H1 (cell line): ENCODE data around the gene NFATC4. TPM values are rescaled to one million over a fixed set of nuclear protein-coding genes. Genes with fewer than 3 reads are reported as not detected.

Experiments
- CTCF ChIA-PET: fragments of 300-600 bp; sonication (Branson Sonifier 250); formaldehyde crosslinking; loops from one replicate; lab custom pipeline; 2021; ENCODE audit not compliant: partially characterized antibody; lab: Charles Lee
- POLR2A ChIA-PET: fragments of 300-600 bp; sonication (Branson Sonifier 250); formaldehyde crosslinking; loops from one replicate; lab custom pipeline; 2021; ENCODE audit warnings: inconsistent platforms; ENCODE audit not compliant: partially characterized antibody; lab: Charles Lee
- DNase-seq, 2 experiments: peaks; one replicate each; pipeline versions ENCODE4 v3.0.0 to v3.0.0-alpha.2; 2010 to 2022; ENCODE audit warnings: low spot score in 2 of 2, low read depth in 1 of 2, mixed read lengths in 1 of 2
- FAIRE-seq: peaks from 2 replicates; lab custom pipeline; 2011; peaks lifted over from hg19 to GRCh38; lab: Jason Lieb, UNC
- H2AFZ ChIP-seq: 2 replicates; pipeline ENCODE4 v1.8.1; 2012; ENCODE audit warnings: low read length, inconsistent platforms
- H2AK5ac ChIP-seq: 2 replicates; pipeline ENCODE4 v1.6.1; 2013; ENCODE audit warnings: low read depth, low read length
- H2BK120ac ChIP-seq: replicated peaks from 2 replicates; pipeline ENCODE3; 2013; ENCODE audit warnings: low read depth, low read length, inconsistent platforms
- H2BK12ac ChIP-seq: 2 replicates; pipeline ENCODE4 v1.6.1; 2013; ENCODE audit warnings: low read depth, low read length
- H2BK15ac ChIP-seq: 2 replicates; pipeline ENCODE4 v1.6.1; 2013; ENCODE audit warnings: low read length
- H2BK20ac ChIP-seq: 2 replicates; pipeline ENCODE4 v1.6.1; 2013; ENCODE audit warnings: low read length
- H2BK5ac ChIP-seq: 2 replicates; pipeline ENCODE4 v1.6.1; 2013; ENCODE audit warnings: low read depth, low read length
- H3K14ac ChIP-seq: 2 replicates; pipeline ENCODE4 v1.6.1; 2013; ENCODE audit warnings: inconsistent platforms; ENCODE audit not compliant: insufficient read length
- H3K18ac ChIP-seq: 2 replicates; pipeline ENCODE4 v1.6.1; 2013; ENCODE audit warnings: low read length; ENCODE audit errors: extremely low read depth
- H3K23ac ChIP-seq: 2 replicates; pipeline ENCODE4 v1.6.1; 2013; ENCODE audit warnings: inconsistent platforms; ENCODE audit not compliant: insufficient read length
- H3K23me2 ChIP-seq: 2 replicates; pipeline ENCODE4 v1.6.1; 2013; ENCODE audit warnings: low read depth, low read length
- H3K27ac ChIP-seq: 2 replicates; pipeline ENCODE4 v1.6.1; 2011; ENCODE audit warnings: low read depth, low read length, inconsistent platforms
- H3K27me3 ChIP-seq, 4 experiments: replicated peaks in 1 of 4; 1 replicate in 1 of 4; 2 replicates in 3 of 4; pipeline versions ENCODE4 v1.6.1 to v1.8.1; 2011 to 2013; ENCODE audit warnings: low read length in 3 of 4, mild to moderate bottlenecking in 3 of 4, inconsistent platforms in 2 of 4, mixed read lengths in 2 of 4, moderate library complexity in 1 of 4; ENCODE audit not compliant: control insufficient read depth in 3 of 4, insufficient read depth in 3 of 4; ENCODE audit errors: extremely low read depth in 1 of 4
- H3K36me3 ChIP-seq, 4 experiments: 2 replicates each; pipeline versions ENCODE4 v1.6.1 to v1.8.1; 2011 to 2013; ENCODE audit warnings: mild to moderate bottlenecking in 4 of 4, low read length in 3 of 4, moderate library complexity in 2 of 4, control low read depth in 1 of 4, inconsistent platforms in 1 of 4; ENCODE audit not compliant: insufficient read depth in 4 of 4, control insufficient read depth in 2 of 4
- H3K4ac ChIP-seq: replicated peaks from 2 replicates; pipeline ENCODE3; 2013; ENCODE audit warnings: low read length, low read depth, mixed read lengths, inconsistent platforms; ENCODE audit not compliant: insufficient read length
- H3K4me1 ChIP-seq, 4 experiments: replicated peaks in 1 of 4; 1 replicate in 1 of 4; 2 replicates in 3 of 4; pipeline versions ENCODE4 v1.6.1 to v1.8.1; 2011 to 2013; ENCODE audit warnings: low read length in 3 of 4, inconsistent platforms in 2 of 4, mixed read lengths in 1 of 4; ENCODE audit not compliant: insufficient read depth in 4 of 4, control insufficient read depth in 3 of 4
- H3K4me2 ChIP-seq, 2 experiments: 2 replicates each; pipeline versions ENCODE4 v1.6.1 to v1.8.1; 2011 to 2013; ENCODE audit warnings: low read depth in 2 of 2, low read length in 2 of 2, control low read depth in 1 of 2, inconsistent platforms in 1 of 2, mild to moderate bottlenecking in 1 of 2; ENCODE audit not compliant: insufficient read depth in 1 of 2
- H3K4me3 ChIP-seq, 4 experiments: fragments of 200-600, 300-600 bp in 1 of 4; sonication (generic), shearing (Covaris generic), sonication (Bioruptor Twin) in 1 of 4; 2 replicates each; pipeline versions ENCODE4 v1.5.1 to v1.8.1; 2011 to 2016; ENCODE audit warnings: low read length in 4 of 4, low read depth in 3 of 4, control low read depth in 2 of 4, inconsistent platforms in 2 of 4, mild to moderate bottlenecking in 2 of 4, mixed read lengths in 1 of 4, moderate library complexity in 1 of 4; ENCODE audit not compliant: insufficient read depth in 2 of 4; ENCODE audit errors: extremely low read depth in 1 of 4
- H3K56ac ChIP-seq: replicated peaks from 2 replicates; pipeline ENCODE3; 2013; ENCODE audit warnings: low read depth, mild to moderate bottlenecking, mixed read lengths, low read length, inconsistent platforms; ENCODE audit not compliant: insufficient read length
- H3K79me1 ChIP-seq: 2 replicates; pipeline ENCODE4 v1.6.1; 2013; ENCODE audit warnings: low read depth, low read length, control low read depth
- H3K79me2 ChIP-seq, 2 experiments: 2 replicates each; pipeline versions ENCODE4 v1.6.1 to v1.8.1; 2012 to 2013; ENCODE audit warnings: low read length in 2 of 2, mild to moderate bottlenecking in 2 of 2, inconsistent platforms in 1 of 2; ENCODE audit not compliant: insufficient read depth in 2 of 2, control insufficient read depth in 1 of 2
- H3K9ac ChIP-seq, 4 experiments: replicated peaks in 1 of 4; 1 replicate in 1 of 4; 2 replicates in 3 of 4; pipeline versions ENCODE4 v1.6.1 to v1.8.1; 2011 to 2013; ENCODE audit warnings: low read depth in 3 of 4, low read length in 3 of 4, control low read depth in 2 of 4, mild to moderate bottlenecking in 2 of 4, moderate library complexity in 2 of 4, inconsistent platforms in 1 of 4; ENCODE audit errors: extremely low read depth in 1 of 4
- H3K9me3 ChIP-seq, 2 experiments: 2 replicates each; pipeline versions ENCODE4 v1.6.1 to v1.8.1; 2012 to 2013; ENCODE audit warnings: mild to moderate bottlenecking in 2 of 2, moderate library complexity in 2 of 2, control low read depth in 1 of 2, inconsistent platforms in 1 of 2, low read depth in 1 of 2, low read length in 1 of 2, mixed read lengths in 1 of 2; ENCODE audit not compliant: insufficient read depth in 2 of 2
- H4K20me1 ChIP-seq, 2 experiments: replicated peaks in 1 of 2; 2 replicates each; pipeline versions ENCODE3 to v1.8.1; 2011 to 2013; ENCODE audit warnings: inconsistent platforms in 2 of 2, low read length in 2 of 2, mild to moderate bottlenecking in 1 of 2; ENCODE audit not compliant: insufficient read depth in 2 of 2, control insufficient read depth in 1 of 2
- H4K5ac ChIP-seq: 2 replicates; pipeline ENCODE4 v1.6.1; 2013; ENCODE audit warnings: low read length, low read depth, mixed read lengths, inconsistent platforms; ENCODE audit not compliant: insufficient read length
- H4K8ac ChIP-seq: 2 replicates; pipeline ENCODE4 v1.8.0; 2013; ENCODE audit warnings: mild to moderate bottlenecking, moderate library complexity, low read length, inconsistent platforms; ENCODE audit not compliant: insufficient read depth; ENCODE audit errors: extremely low read depth
- H4K91ac ChIP-seq: replicated peaks from 2 replicates; pipeline ENCODE3; 2013; ENCODE audit warnings: low read length, mixed read lengths, inconsistent platforms; ENCODE audit not compliant: insufficient read length
- BCL11A ChIP-seq, 2 experiments: IDR thresholded peaks; one replicate each; pipeline ENCODE4 v1.6.1; 2011; ENCODE audit warnings: low read depth in 2 of 2, low read length in 2 of 2, mild to moderate bottlenecking in 2 of 2
- NRF1 ChIP-seq: IDR thresholded peaks from 2 replicates; pipeline ENCODE4 v1.6.1; 2011; ENCODE audit warnings: mild to moderate bottlenecking, low read depth, low read length, improper control_type of control experiment
- POU5F1 ChIP-seq: IDR thresholded peaks from 2 replicates; pipeline ENCODE4 v1.6.1; 2011; ENCODE audit warnings: low read depth, mild to moderate bottlenecking, low read length, moderate library complexity
- RFX5 ChIP-seq: IDR thresholded peaks from 2 replicates; pipeline ENCODE4 v1.6.1; 2011; ENCODE audit warnings: low read depth, low read length, improper control_type of control experiment, borderline replicate concordance
- SIN3A ChIP-seq, 2 experiments: IDR thresholded peaks in 1 of 2; conservative IDR thresholded peaks in 1 of 2; 2 replicates each; pipeline ENCODE4 v1.6.1; 2011 to 2012; ENCODE audit warnings: low read length in 2 of 2, improper control_type of control experiment in 1 of 2, low read depth in 1 of 2, mild to moderate bottlenecking in 1 of 2
- SIX5 ChIP-seq: IDR thresholded peaks from 2 replicates; pipeline ENCODE4 v1.6.1; 2011; ENCODE audit warnings: mild to moderate bottlenecking, low read depth, low read length
- SRF ChIP-seq: IDR thresholded peaks from 2 replicates; pipeline ENCODE4 v1.6.1; 2011; ENCODE audit warnings: mild to moderate bottlenecking, low read depth, low read length, moderate library complexity
- TBP ChIP-seq: IDR thresholded peaks from 2 replicates; pipeline ENCODE4 v1.6.1; 2011; ENCODE audit warnings: low read depth, low read length, improper control_type of control experiment
- WGBS, 2 experiments: shearing (Covaris generic) in 1 of 2; methylation state at CpG; one replicate each; pipeline versions ENCODE4 v1.1.6 to v1.1.7; 2013 to 2015; ENCODE audit warnings: low lambda C conversion rate in 2 of 2, mixed read lengths in 2 of 2, inconsistent platforms in 1 of 2, low coverage in 1 of 2, missing lambda C conversion rate in 1 of 2; ENCODE audit not compliant: insufficient replicate concordance in 2 of 2, insufficient coverage in 1 of 2, insufficient read length in 1 of 2; ENCODE audit errors: extremely low coverage in 1 of 2, missing lambda C conversion rate in 1 of 2; 5-methylcytosine and 5-hydroxymethylcytosine counted together
- polyA plus RNA-seq, 7 experiments: library from polyadenylated mRNA; depleted of rRNA in 3 of 7; stranded (reverse) in 5 of 7; unstranded in 2 of 7; fragments of >200 nt in 5 of 7; fragments of 200-250 nt in 2 of 7; gene quantifications; 1 replicate in 5 of 7; 2 replicates in 1 of 7; 4 replicates in 1 of 7; pipeline versions ENCODE4 v1.2.1 to v1.2.3, GENCODE V29; 2011 to 2013; ENCODE audit warnings: missing spikeins in 2 of 7, mixed read lengths in 2 of 7
- total RNA-seq: library from RNA; stranded (reverse); fragmentation: NEBNext Ultra II Directional; extraction: Animal tissue kit (Norgen Biotek cat#: 25700); gene quantifications from 2 replicates; pipeline ENCODE4 v1.2.1, GENCODE V29; 2021

NFATC4 gene
- total and polyA plus RNA-seq, 2 of the 8 experiments (the other 6 are each of a cell fraction or from before 2014, with no cell fraction given) = 47.3 to 50.3 TPM

DNA sequence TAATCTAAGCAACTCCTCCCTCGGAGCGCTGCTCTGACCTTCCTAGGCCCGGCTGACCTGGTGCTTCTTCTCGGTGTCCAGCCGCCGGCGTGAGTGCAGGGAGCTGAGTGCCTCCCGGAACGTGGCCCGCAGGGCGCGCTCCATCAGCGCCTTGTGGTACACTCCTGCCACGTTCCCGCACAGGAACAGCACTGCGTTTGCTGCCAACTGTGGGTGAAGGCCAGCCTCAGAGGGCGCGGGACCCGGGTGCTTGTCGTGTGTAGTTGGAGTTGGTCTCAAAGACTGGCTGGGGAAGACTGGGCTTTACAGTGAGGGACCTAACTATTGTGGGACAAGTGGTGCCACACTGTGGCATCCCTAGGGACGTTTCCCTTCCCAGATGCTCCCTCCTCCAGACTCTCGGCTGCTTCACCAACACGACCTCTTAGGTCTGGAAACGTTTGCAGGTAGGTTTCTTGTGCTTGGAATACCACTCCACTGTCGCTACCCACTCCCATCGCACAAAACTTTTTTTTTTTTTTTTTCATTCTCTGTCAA is 36.2 kb upstream of the NFATC4 start:
- Histone ChIP-seq H3K9me3 (no peaks in the 10 kb centered on the region), H2BK15ac (peak overlapping the region; percentile 3), H3K27ac (no peak overlapping the region), H3K18ac (no peak overlapping the region), H4K20me1 (peaks cover 0 to 2% of the 10 kb centered on the region in 2 experiments), H3K79me2 (no peaks in the 10 kb centered on the region), H2AFZ (no peak overlapping the region; the same call in 1 of the 2 replicates), H3K4me3 (peak overlapping the region in 2 of 4 experiments; percentile 32 to 62; a peak in 5 of 8 replicates), H3K4me1 (peaks cover 0 to 16% (median 9%) of the 10 kb centered on the region in 4 experiments; a peak in 5 of 7 replicates), H3K79me1 (no peaks in the 10 kb centered on the region), H2AK5ac (no peak overlapping the region), H3K23ac (no peak overlapping the region), H2BK120ac (no peak overlapping the region), H3K56ac (no peak overlapping the region), H2BK20ac (no peak overlapping the region), H3K14ac (no peak overlapping the region), H3K23me2 (peaks cover 18% of the 10 kb centered on the region), H3K9ac (no peak overlapping the region), H3K36me3 (no peaks in the 10 kb centered on the region), H2BK12ac (peak overlapping the region; percentile 12; the same call in 1 of the 2 replicates), H3K4me2 (peak overlapping the region; percentile 76 to 98), H4K8ac (no peak overlapping the region), H4K91ac (no peak overlapping the region), H2BK5ac (0 out of 2 replicates have a peak overlapping the region, but pooled peaks have one; percentile 80), H4K5ac (no peak overlapping the region), H3K4ac (no peak overlapping the region), H3K27me3 (peaks cover 34 to 78% (median 53%) of the 10 kb centered on the region in 4 experiments)
- FAIRE-seq (no peak), DNase-seq (peak in 1 of 2 experiments; percentile 65)
- ChIA-PET POLR2A (interaction anchor here (1.1 to 5.8 kb wide), 7 partner anchors 13 to 110 kb away, joined by 3 to 46 read pairs (median 4); partner anchors contain the start of genes CBLN3, KHNYN and TINF2), CTCF (interaction anchor here (0.6 to 27.8 kb wide), 28 partner anchors 9 to 732 kb away, joined by 3 to 664 read pairs (median 4); partner anchors contain the start of genes CBLN3, CHMP4A, CIDEB and EMC9)
- WGBS, 2 experiments = 63% methylated on average over 26 of the region's 26 CpGs; no CpG with 5 or more reads in 1 of the 2 experiments
- TF ChIP-seq NRF1 (no peak), RFX5 (no peak), SIN3A (conservative IDR thresholded peaks at IDR 0.05 in 1 of 2, IDR thresholded peaks at IDR 0.05 in 1 of 2; ENCODE audit: low read depth in 1 of 2, low read length in 2 of 2) (peak in 1 of 2 experiments; percentile 20; a peak in 1 of 4 replicates), BCL11A (IDR thresholded peaks at IDR 0.05; ENCODE audit: low read depth in 2 of 2, low read length in 2 of 2) (no peak), SRF (no peak), TBP (0 out of 2 replicates have a peak, but pooled peaks have one; percentile 6), POU5F1 (no peak), SIX5 (no peak)
